ENCODE data around the gene CNTN1.

- TF ChIP-seq CTCF (IDR thresholded peaks at IDR 0.05) (no peak), POLR2A (IDR thresholded peaks at IDR 0.05) (no peak), EP300 (IDR thresholded peaks at IDR 0.05) (no peak)
These were observed 333.9 kb downstream of the CNTN1 start for GRCh38 chr12:41026151-41026550.
